PFSK-1 (cell line): ENCODE data around the gene C5orf15.
A peak's percentile ranks its signal among the peaks of the same experiment; 100 is the strongest.

Experiments used
- FOXP2 ChIP-seq: optimal IDR thresholded peaks from 2 replicates; pipeline ENCODE3; 2011; ENCODE audit warnings: borderline replicate concordance, control low read depth, inconsistent platforms; ENCODE audit not compliant: insufficient read depth; ENCODE audit errors: extremely low read length, extremely low read depth
- POLR2AphosphoS5 ChIP-seq: IDR thresholded peaks from 2 replicates; pipeline ENCODE4 v1.6.1; 2012; ENCODE audit warnings: low read depth, mild to moderate bottlenecking, control low read depth, low read length, moderate library complexity
- SIN3A ChIP-seq: IDR thresholded peaks from 2 replicates; pipeline ENCODE4 v1.6.1; 2012; ENCODE audit warnings: mild to moderate bottlenecking, low read length, moderate library complexity, borderline replicate concordance; ENCODE audit not compliant: insufficient read depth
- TAF1 ChIP-seq: IDR thresholded peaks from 2 replicates; pipeline ENCODE4 v1.6.1; 2012; ENCODE audit warnings: low read length, control low read depth, borderline replicate concordance; ENCODE audit not compliant: insufficient read depth
- TF ChIP-seq, protein P1 (sequence below), 2 experiments: IDR thresholded peaks; 2 replicates each; pipeline versions ENCODE4 v1.6.1 to v1.8.0; 2011 to 2012; ENCODE audit warnings: low read depth in 2 of 2, low read length in 2 of 2, control low read depth in 1 of 2, inconsistent platforms in 1 of 2, mild to moderate bottlenecking in 1 of 2, moderate library complexity in 1 of 2; ENCODE audit not compliant: insufficient read depth in 1 of 2

Gene C5orf15

DNA sequence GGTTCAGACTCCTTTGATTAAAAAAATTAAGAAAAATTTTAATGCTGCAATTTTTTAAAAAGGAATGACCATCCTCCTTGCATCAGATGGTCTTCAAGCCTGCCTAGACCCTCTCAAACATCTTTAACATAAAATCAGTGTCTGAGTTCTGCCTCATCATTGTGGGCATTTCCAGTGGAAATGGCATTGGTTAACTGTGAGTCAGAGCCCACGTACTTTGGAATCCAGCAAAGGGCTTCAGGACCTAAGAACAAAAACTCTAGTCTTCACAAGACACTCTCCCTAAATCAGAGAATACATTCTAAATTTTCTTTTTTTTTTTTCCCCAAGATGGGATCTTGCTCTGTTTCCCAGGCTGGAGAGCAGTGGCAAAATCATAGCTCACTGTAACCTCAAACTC, 9.4 kb upstream of the C5orf15 start:
- no peak for TF ChIP-seq FOXP2
- TF ChIP-seq, protein P1, sequence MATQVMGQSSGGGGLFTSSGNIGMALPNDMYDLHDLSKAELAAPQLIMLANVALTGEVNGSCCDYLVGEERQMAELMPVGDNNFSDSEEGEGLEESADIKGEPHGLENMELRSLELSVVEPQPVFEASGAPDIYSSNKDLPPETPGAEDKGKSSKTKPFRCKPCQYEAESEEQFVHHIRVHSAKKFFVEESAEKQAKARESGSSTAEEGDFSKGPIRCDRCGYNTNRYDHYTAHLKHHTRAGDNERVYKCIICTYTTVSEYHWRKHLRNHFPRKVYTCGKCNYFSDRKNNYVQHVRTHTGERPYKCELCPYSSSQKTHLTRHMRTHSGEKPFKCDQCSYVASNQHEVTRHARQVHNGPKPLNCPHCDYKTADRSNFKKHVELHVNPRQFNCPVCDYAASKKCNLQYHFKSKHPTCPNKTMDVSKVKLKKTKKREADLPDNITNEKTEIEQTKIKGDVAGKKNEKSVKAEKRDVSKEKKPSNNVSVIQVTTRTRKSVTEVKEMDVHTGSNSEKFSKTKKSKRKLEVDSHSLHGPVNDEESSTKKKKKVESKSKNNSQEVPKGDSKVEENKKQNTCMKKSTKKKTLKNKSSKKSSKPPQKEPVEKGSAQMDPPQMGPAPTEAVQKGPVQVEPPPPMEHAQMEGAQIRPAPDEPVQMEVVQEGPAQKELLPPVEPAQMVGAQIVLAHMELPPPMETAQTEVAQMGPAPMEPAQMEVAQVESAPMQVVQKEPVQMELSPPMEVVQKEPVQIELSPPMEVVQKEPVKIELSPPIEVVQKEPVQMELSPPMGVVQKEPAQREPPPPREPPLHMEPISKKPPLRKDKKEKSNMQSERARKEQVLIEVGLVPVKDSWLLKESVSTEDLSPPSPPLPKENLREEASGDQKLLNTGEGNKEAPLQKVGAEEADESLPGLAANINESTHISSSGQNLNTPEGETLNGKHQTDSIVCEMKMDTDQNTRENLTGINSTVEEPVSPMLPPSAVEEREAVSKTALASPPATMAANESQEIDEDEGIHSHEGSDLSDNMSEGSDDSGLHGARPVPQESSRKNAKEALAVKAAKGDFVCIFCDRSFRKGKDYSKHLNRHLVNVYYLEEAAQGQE (IDR thresholded peaks at IDR 0.05; ENCODE audit: insufficient read depth in 1 of 2, low read depth in 2 of 2, low read length in 2 of 2), result no peak
- no peak for TF ChIP-seq POLR2AphosphoS5
- no peak for TF ChIP-seq SIN3A
- no peak for TF ChIP-seq TAF1

DNA sequence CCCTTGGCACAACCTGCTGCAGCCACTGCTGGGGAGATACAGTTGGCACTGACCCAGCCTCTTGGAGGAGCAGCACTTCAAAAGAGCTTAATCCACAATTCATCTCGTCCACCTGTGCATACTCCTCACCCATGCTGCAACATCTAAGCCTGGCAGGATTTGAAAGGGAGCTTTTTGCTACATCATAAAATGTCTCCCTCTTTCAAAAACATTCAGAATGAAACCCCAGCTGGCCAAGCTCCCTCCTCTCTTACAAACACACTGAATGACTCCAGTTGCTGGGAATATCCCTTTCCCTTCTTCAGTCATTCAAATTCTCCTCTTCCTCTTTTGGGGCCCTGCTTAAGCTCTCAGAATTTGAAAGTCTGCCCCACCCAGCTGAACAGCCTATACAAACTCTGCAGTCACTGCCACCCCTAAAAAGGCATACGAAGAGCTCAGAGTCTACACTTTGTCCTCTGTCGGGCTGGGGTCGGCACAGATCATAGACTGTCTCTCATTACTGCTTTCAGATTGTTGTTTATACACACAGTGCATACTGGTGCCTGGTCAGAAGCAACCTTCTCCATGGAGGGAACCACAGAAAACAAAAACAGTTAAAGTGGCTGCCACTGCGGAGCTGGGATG, 8.8 kb upstream of the C5orf15 start:
- no peak for TF ChIP-seq POLR2AphosphoS5
- TF ChIP-seq, protein P1 (IDR thresholded peaks at IDR 0.05; ENCODE audit: insufficient read depth in 1 of 2, low read depth in 2 of 2, low read length in 2 of 2), result no peak
- no peak for TF ChIP-seq SIN3A
- TF ChIP-seq FOXP2, result no peak
- no peak for TF ChIP-seq TAF1

DNA sequence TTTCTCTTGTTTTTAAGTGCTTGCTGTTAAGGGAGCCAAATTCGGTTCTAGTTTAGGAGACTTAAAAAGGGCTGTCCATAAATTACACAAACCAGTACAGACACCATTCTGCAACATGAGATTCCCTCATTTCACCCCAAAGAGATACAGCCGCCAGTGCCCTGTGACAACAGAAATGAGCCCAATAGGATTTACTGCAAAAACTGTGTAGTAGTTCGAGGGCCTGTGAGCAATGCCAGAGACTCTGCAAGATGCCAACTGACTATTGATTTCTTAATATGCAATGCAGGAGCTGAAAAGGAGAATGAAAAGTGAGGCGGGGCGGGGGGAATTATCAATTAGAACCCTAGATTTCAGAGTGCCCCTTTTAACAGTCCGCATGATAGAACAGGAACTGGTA, 5.7 kb upstream of the C5orf15 start:
- no peak for TF ChIP-seq FOXP2
- TF ChIP-seq SIN3A, result no peak
- TF ChIP-seq POLR2AphosphoS5, result no peak
- TF ChIP-seq TAF1, result no peak
- TF ChIP-seq, protein P1 (IDR thresholded peaks at IDR 0.05; ENCODE audit: insufficient read depth in 1 of 2, low read depth in 2 of 2, low read length in 2 of 2), result no peak

DNA sequence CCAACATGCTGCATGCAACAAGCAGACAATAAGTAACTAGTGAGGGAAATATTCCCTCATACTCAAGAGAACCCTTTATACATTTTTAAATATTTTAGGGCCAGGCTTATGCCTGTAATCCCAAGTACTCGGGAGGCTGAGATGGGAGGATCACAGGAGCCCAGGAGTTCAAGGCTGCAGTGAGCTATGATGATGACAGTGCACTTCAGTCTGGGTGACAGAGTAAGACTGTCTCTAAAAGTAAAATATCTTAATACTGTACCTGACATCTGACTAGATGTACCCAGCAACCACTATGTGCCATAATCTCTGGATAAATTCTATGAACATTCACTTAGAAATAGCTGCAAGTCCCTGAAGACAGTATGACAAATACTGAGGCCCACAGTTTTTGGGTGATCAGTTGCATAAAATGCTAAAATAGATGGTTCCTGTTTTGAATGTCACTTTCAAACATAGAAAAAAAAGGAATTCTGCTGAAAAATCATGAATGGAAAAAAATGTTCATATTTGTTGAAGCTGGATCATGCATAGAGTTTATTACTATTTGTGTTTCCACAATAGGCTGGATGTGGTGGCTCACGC, 2.0 kb upstream of the C5orf15 start:
- TF ChIP-seq, protein P1 (IDR thresholded peaks at IDR 0.05; ENCODE audit: insufficient read depth in 1 of 2, low read depth in 2 of 2, low read length in 2 of 2), result no peak
- no peak for TF ChIP-seq SIN3A
- no peak for TF ChIP-seq TAF1
- no peak for TF ChIP-seq POLR2AphosphoS5
- TF ChIP-seq FOXP2, result no peak

DNA sequence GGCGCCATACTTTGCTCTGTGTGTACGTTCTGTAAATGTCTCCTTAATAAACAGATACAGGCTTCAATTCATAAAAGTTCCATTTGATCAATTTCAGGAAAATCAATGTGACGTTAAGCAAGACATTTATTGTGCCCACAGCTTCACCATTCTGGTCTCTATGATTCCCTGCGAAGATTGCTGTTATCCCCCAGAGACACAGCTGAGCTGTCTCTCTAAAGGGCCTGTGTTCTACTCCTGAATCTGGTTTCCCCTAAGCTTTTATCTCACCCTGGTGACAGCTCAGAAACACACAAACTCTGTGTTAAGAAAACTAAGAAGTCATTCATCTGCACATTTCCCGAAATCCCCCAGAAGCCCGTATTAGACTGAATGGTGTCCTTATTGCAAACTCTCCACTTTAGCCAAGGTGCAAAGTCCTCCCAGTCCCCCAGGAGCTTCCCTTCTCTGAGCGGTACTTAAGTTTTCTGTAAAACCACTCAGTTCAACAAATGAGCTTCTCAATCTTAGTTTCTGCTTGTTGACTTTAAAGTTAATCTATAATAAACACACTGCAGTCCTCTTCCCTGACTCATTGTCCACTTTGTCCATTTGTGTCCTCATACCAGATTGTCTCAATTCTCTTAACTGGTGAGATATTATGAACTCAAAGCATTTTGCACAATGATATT, 1.4 kb upstream of the C5orf15 start:
- TF ChIP-seq TAF1 (no peak), POLR2AphosphoS5 (0 out of 2 replicates have a peak, but pooled peaks have one; percentile 31)
